G401 (cell line): Measurements from ENCODE around the gene CETN1. TPM values are rescaled to one million over a fixed set of nuclear protein-coding genes. Genes with fewer than 3 reads are reported as not detected.

ENCODE experiments used
- DNase-seq: peaks from one replicate; pipeline ENCODE4 v3.0.0-alpha.2; 2015; ENCODE audit warnings: low spot score
- in situ Hi-C: cut with HindIII; loops from 2 replicates; pipeline ENCODE4 v1.10.0; 2016; ENCODE audit warnings: low sequenced_read_pairs, mixed read lengths
- total RNA-seq: library from RNA; depleted of rRNA; stranded (reverse); fragments of >200 nt; shearing (Covaris generic); gene quantifications from 2 replicates; pipeline ENCODE4 v1.2.3, GENCODE V29; 2014; rRNA removed

The CETN1 gene
- total RNA-seq, result not detected in 2 replicates

GRCh38 chr18:580154-580553 is at the start of gene CETN1:
Gene CETN1, plus strand, starts transcription at chr18:580380. Its CDS starts 29 bp downstream, at chr18:580409.
- DNase-seq, result no peak
- in situ Hi-C loops, result no loop called here

DNA sequence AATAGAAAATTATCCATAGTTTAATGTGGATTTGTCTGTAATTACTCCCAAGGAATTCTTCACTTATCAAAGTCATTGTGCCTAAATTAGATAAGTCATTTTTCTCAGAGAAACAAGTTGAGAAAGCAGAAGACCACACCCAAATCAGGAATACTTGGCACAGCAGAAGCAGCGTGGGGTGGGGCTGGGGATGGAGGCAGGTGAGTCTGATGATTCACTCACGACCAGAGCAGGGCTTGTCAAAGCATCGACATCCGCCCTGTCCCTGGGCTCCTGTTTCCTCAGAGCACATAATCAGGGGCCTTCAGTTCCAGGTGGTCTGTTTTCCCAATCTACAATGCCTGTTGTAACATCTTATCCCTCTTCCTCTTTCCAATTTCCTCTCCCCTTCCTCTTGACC is 48.2 kb upstream of the CETN1 start:
- no peak for DNase-seq
- in situ Hi-C loops, result no loop called here

DNA sequence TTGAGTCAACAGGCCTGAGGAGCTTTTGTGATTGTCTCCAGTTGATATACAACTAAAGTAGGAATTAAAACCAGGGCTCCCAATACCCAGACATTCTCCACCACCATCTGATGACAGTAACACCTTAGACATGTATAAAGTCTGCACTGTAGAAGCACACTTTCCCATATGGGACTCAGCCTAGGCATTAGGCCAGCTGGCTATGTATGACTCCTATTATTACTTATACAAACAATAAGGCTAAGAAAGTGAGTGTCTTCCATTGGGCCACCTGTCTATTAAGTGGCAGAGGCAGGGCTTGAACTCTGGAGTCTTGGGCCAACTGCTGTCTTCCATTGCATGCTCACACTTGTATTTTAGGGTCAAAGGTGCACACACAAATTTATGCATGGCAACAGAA is 47.5 kb upstream of the CETN1 start:
- in situ Hi-C loops, result no loop called here

DNA sequence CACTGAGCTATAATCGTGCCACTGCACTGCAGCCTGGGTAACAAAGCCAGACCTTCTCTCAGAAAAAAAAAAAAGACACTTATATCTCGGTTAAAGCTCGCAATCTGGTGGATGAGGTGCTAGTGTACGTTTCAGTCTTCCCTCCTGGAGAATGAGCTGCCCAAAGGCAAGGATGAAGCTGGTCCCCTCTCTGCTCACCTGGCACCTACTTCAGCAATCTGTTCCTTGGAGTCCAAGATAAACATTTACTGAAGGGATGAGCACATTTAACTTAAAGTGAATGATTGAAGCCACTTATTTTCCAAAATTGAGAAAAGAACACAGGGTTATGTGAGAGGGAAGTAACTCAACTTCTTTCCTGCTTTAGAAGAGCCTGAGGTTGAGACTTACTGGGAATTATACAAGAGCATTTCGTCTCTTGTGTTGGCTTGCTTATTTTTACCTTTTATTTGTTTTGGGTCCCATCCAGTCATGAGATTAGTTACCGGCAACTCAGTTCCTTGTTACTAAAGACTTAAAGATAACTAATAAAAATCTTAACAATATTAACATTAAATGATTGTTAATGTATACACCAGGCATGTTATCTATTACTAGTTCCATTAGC is 46.1 kb upstream of the CETN1 start:
- no peak for DNase-seq
- in situ Hi-C loops, result no loop called here

More for the DNA sequence above, 47.5 kb upstream of the CETN1 start:
- DNase-seq, result no peak

DNA sequence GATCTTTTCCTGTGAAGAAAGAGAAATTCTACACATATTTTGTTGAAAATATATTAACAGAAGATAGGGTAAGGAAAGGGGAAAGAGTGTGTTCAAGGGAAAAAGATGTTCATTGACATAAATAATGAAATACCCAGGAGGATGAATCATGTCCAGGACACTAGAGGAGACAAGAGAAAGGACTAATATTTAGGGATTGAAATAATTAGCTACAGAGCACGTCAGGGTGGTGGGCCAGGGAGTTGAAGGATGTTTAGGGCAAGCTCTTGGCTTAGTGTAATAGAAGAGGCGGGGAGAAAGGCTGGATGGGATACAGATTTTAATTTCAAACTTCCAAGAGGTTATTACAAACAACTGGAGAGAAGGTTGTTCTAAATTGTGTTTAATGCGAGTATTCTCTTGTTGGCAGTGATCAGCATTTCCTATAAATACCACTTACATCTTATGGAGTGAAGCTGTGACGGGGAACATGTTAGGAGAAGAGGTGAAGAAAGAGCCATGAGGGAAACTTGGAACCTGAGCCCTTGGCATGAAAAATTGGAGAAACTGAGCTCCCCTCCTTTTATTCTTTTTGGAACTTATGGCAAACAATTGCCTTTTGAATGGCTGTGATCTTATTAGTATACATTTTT is 36.6 kb upstream of the CETN1 start:
- in situ Hi-C loops, result no loop called here
- no peak for DNase-seq

DNA sequence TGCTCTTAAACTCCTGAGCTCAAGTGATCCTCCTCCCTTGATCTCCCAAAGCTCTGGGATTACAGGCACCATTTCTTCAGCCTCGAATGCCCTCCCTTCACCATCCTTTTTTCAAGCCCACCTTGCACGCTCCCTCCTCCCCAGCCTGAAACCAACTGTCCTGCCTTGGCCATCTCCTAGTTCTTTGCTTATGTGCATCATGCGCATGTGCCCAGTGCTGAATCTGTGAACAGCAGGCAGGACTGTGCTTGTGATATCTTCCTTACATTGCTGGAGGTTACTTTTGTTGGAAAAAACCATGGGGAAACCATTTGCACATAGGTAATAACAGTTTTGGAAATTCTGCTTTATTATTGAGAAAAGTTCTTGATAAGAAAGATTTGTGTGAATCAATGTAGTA is 30.2 kb upstream of the CETN1 start:
- no peak for DNase-seq
- in situ Hi-C loops, result no loop called here

DNA sequence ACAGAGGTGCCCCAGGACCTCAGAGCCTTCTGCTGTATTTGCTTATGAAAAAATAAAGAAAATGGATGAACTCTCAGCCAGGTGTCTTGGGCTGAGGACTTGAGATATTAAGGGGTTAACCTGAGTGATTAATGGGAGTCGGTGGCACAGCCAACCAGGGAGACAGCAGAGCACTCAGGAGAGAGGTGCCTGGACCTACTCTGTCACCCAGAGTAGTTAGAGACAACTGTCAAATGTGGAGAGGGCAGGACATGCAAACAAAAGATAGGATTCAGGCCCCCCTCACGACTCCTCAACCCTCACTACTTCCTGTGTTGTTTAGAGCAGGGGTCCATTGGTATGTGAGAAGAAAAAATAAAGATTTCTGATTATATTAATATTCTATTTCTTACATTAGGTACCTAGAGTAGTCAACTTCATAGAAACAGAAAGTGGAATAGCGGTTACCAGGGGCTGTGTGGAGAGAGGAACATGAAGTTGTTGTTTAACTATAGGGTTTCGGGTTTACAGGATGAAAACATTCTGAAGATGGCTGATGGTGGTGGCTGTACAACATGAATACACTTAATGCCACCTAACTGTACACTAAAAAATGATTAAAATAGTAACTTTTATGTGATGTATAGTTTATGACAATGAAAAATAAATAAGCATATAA is 28.6 kb upstream of the CETN1 start:
- no peak for DNase-seq
- in situ Hi-C loops, result no loop called here

DNA sequence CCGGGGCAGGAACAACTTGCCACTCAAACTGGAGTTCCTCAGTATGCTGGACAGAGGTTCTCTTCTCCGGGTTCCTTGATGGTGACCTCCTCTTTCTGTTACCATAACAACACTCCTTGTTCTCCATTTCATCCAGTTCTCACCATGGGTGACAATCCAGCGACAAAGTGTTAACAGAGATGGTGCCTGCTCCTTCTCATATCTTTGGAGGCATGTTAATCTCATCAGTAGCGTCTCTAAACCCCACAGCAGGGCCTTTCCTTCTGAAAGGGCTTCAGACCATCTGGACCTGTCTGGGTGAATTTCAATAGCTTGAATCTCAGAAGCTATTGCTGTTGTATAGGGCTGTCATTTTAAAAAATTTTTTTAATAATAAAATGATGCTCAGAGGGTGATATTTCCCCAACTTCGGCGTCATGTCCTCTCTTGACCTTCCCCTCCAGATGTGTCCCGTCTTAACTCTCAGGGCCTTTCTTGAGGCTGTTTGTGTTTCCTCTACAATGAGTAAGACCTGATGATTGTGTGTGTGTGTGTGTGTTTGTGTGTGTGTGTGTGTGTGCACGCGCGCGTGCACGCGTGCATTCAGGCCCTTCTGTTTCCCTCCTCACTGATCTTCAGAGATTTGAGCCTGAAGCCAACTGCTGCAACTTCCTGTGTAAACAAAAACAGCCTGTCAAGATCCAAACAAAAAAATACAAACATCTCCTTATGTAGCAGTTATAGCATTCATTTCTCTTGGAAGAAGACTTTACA is 24.3 kb upstream of the CETN1 start:
- in situ Hi-C loops, result no loop called here

GRCh38 chr18:564708-565561 is 15.2 kb upstream of the CETN1 start:
- DNase-seq, result no peak
- in situ Hi-C loops, result no loop called here

More for the DNA sequence above, 24.3 kb upstream of the CETN1 start:
- no peak for DNase-seq

GRCh38 chr18:565562-566061 is 14.6 kb upstream of the CETN1 start:
- in situ Hi-C loops, result no loop called here

DNA sequence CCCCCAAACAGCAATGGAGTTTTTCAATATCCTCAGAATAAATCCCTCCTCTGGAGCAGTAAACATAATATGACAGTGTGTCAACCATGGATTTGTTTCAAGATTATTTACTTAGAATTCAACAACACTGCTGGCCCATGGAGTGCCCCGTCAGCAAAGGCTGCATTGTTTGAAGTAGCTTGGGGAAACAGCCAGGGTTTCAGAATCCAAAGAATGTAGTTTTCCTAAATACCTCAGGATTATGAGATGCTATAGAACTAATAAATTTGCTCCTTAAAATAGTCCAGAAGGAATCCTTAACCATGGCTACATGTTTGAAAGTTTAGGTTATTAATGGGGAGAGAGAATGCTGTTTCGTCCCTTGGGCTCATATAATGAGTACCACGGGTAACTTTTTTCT is 13.1 kb upstream of the CETN1 start:
- in situ Hi-C loops, result no loop called here
- DNase-seq, result no peak

More at GRCh38 chr18:565562-566061, 14.6 kb upstream of the CETN1 start:
- no peak for DNase-seq

DNA sequence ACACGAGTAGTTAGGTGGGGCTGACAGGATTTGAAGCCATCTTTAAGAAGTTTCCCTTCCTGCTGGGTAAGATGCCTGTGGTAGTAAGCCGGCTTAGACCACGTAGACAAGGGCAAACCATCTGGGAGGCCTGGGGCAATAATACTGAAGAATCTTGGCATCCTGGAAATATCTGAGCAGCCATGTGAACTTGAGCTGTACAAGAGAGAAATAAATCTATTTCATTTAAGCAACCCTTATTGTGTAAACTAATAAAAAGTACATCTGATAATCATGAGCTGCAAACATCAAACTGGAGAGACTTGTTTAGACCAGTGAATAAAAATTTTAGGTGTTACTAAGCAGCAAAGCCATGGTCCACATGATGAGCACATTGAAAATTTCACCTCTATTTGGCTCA is 11.4 kb upstream of the CETN1 start:
- in situ Hi-C loops, result no loop called here
- DNase-seq, result no peak

- in situ Hi-C loops, result no loop called here
- DNase-seq, result no peak
Measured at GRCh38 chr18:570256-570655, 9.9 kb upstream of the CETN1 start.

GRCh38 chr18:570697-571096 is 9.5 kb upstream of the CETN1 start:
- in situ Hi-C loops, result no loop called here
- no peak for DNase-seq

DNA sequence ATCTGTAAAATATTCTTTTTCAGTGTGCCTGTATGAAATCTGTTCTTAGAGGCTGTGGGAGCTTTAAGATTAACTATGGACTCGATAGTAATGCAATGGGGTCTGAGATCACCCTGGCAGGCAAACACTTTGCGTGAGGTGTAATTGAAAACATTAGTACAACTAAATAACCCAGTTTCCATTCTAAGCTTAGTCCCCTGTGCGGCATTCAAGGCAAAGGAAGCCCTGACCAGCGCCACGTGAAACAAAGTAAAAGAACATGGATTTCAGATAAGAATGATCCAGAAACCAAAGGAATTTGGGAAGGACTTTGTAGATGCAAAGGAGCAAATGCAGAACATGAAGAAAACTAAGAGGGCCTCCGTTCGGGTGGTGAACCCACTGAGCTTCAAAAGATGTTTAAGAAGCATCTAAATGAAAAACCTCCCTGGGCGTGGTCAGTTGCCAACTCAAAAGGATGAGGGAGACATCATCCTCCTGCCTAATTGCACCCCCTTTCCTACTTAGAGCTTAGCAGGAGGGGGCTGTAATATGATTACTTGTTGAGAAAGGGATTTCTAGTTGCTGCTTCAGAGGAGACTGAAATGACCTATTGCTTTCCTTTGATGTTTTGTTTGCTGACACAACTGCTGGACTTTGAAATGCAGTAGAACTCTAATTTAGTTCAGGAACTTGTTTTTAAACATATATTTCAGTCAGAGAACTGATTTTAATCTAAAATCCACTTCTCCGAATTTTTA is 7.9 kb upstream of the CETN1 start:
- in situ Hi-C loops, result no loop called here
- DNase-seq, result no peak

DNA sequence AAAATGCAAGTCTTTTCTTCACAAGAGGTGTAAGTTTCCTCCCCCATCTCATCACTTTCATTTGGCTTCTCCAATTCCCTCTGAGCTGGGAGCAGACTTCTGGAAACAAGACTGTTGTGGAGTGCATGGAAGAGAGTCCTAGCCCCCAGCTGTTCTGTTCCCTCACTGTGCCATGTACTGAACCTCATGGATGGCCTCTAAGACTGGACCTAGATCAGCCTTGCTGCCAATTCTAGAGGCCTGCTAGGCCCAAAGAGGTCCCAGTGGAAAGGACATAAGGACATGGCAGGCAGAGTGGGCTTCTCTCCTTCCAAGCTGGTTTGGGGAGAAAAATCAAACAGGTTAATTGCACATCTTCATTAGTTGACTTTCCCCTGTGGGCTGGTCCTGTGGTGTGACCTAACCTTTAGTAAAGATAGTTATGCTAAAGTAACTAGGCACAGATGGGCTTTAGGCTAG is 7.3 kb upstream of the CETN1 start:
- in situ Hi-C loops, result no loop called here
- DNase-seq, result no peak

DNA sequence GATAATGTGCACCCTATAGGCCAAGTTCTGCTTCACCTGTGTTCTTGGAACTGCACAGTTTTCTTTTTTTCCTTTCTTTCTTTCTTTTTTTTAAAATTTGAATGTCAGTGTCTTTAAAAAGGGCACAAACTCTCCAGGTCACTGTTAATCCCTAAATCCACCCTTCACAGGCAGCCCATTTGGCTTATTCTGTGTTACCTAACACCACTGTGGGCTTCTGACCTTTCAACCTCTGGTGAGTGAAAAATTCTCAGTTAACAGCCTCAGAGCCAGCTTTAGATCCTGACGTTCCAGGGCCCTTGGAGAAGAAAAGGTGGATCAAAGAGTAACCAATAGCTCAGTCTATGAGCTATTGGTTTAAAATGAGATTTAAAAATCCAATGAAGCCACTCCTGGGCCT is 6.8 kb upstream of the CETN1 start:
- in situ Hi-C loops, result no loop called here
- DNase-seq, result no peak

DNA sequence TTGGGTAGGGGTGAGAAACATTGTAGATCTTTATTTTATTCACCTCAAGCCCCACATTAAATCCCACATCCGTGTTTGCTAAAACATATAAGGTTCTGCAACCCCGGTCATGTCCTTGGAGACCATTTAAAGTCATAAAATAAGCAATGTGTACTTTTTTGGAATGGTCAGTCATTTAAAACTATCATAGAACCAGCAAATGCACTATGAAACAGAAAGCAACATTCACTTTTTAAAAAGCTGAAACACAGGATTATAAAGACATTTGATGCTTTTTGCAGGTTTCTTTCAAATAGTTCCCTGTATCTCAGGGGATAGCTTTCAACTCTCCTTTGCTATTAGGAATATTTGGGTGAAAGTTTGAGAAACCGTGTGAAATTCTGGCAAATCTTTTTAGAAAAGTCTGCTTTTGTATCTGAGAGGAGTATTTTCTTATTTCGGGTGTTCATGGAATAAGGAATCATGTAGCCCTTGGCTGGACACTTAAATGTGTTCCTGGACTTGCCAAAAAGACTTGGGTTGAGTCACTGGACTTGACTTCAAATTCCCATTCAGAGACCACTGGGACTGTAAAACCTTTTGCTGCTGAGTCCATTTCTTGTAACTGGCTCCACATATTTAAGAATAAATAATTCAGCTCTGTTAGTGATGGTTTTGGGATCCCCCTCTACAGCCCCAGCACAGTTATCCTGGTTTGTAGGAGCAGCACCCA is 5.9 kb upstream of the CETN1 start:
- no peak for DNase-seq
- in situ Hi-C loops, result no loop called here
